ENCODE data around the gene MYOM1.

DNA sequence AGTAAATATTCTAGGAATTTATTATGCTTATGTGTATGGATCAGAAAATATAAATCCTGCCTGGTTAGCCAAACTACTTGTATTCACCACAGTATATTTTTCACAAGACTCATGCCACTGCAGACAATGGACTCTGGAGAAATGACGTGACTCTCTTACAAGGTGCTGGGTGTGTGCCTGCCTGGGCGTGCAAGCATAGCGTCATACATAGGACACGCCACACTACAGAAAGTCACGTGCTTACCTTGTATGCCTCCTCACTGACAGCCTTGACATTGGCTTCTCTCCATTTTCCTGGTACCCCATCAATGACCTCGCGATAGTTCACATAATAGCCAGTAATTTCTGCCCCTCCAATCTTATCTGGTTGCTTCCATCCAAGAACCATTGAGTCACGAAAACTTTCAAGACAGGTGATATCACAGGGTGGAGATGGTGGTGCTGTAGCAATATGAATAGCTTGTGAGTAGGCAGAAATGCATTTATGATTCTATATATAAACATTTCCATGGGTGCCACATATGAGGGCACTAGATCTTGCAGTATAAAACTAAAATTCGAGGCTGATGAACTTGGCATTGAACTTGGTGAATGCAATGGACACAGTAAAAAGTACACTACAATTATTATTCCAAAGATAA lies 93.2 kb downstream of the MYOM1 start:
- no peak for TF ChIP-seq ZNF274 (IDR thresholded peaks at IDR 0.05; ENCODE audit: low read depth, low read length)
- no peak for TF ChIP-seq YY1 (IDR thresholded peaks at IDR 0.05; ENCODE audit: insufficient read depth, insufficient read length)
- TF ChIP-seq SUZ12 (IDR thresholded peaks at IDR 0.05; ENCODE audit: extremely low read depth, insufficient read depth, insufficient read length), result no peak
